GM19240 (cell line): ENCODE data around the gene CLIP2.
"Not testable (repeated sequence)": the region's sequence is repeated elsewhere in the genome, so short reads cannot be mapped to it uniquely, and the experiment has no call there.

Experiments
- DNase-seq: peaks from one replicate; pipeline ENCODE4 v3.0.0; 2011; ENCODE audit warnings: low spot score; ENCODE audit not compliant: insufficient read length

The CLIP2 gene

GRCh38 chr7:74371381-74372341 is 82.5 kb downstream of the CLIP2 start:
- DNase-seq: no peak

GRCh38 chr7:74372511-74373111 is 83.4 kb downstream of the CLIP2 start:
- no peak for DNase-seq

- no peak for DNase-seq
These were observed 84.3 kb downstream of the CLIP2 start for GRCh38 chr7:74373536-74373935.

DNA sequence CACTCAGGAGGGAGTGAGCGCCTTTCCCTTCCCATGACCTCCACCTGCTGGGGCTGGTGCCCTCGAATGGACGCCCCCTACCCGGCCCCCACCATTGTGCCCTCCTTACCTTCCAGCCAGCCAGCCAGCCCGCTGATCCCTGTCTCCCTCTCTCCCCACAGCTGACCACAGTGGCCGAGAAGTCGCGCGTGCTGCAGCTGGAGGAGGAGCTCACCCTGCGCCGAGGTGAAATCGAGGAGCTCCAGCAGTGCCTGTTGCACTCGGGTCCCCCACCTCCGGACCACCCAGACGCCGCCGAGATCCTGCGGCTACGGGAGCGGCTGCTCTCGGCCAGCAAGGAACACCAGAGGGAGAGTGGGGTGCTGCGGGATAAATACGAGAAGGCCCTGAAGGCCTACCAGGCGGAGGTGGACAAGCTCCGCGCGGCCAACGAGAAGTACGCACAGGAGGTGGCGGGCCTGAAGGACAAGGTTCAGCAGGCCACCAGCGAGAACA is 86.6 kb downstream of the CLIP2 start:
- DNase-seq: no peak

DNA sequence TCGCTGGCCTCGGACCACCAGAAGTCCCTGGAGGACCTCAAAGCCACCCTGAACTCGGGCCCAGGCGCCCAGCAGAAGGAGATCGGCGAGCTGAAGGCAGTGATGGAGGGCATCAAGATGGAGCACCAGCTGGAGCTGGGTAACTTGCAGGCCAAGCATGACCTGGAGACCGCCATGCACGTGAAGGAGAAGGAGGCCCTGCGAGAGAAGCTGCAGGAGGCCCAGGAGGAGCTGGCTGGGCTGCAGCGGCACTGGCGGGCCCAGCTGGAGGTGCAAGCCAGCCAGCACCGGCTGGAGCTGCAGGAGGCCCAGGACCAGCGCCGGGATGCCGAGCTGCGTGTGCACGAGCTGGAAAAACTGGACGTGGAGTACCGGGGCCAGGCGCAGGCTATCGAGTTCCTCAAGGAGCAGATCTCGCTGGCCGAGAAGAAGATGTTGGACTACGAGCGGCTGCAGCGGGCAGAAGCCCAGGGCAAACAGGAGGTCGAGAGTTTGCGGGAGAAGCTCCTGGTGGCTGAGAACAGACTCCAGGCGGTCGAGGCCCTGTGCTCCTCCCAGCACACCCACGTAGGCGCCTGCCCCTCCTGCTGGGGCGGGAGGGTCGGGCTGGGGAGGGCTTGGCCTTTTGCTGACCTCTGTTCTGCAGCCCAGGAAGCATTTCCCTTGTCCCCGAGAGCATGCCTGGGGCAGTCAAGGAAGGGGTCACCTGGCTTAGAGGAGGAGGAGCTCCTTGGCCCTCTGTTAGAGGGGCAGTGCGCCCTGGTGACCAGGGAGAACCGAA is 87.2 kb downstream of the CLIP2 start:
- no peak for DNase-seq

- DNase-seq: no peak
These were observed 90.7 kb downstream of the CLIP2 start for GRCh38 chr7:74379938-74380337.

GRCh38 chr7:74380720-74381119 is 91.5 kb downstream of the CLIP2 start:
- no peak for DNase-seq

DNA sequence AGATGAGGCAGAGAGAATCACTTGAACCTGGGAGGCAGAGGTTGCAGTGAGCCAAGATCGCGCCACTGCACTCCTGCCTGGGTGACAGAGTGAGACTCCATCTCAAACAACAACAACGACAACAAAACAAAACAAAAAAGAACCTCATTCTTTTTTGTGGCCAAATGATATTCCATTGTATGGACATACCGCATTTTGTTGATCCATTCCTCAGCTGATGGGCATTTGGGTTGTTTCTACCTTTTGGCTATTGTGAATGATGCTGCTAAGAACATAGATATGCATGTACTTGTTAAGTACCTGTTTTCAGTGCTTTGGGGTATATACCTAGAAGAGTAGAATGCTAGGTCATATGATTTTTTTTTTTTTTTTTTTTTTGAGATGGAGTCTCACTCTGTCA is 94.9 kb downstream of the CLIP2 start:
- not testable (repeated sequence) for DNase-seq

- not testable (repeated sequence) for DNase-seq
These were observed 95.6 kb downstream of the CLIP2 start for GRCh38 chr7:74384854-74385253.

GRCh38 chr7:74387606-74388005 is 98.4 kb downstream of the CLIP2 start:
- DNase-seq: no peak

DNA sequence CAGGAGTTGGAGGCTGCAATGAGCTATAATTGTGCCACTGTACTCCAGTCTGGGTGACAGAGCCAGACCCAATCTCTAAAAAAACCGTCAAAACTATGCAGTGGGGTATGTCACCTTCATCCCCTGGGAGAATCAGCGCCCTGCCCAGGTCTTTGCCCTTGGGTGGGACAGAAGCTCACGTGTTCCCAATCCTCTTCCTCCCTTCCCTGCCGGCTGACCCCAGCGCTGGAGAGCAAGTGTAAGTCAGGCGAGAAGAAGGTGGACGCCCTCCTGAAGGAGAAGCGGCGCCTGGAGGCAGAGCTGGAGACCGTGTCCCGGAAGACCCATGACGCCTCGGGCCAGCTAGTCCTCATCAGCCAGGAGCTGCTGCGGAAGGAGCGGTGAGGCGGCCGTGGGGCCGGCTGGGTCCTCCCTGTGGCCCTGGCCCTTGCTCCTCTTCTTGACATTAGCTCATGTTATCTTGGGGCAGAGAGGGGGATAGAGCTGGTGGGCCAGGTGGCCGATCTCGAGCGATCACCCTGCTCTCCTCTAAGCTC is 99.7 kb downstream of the CLIP2 start:
- no peak for DNase-seq

DNA sequence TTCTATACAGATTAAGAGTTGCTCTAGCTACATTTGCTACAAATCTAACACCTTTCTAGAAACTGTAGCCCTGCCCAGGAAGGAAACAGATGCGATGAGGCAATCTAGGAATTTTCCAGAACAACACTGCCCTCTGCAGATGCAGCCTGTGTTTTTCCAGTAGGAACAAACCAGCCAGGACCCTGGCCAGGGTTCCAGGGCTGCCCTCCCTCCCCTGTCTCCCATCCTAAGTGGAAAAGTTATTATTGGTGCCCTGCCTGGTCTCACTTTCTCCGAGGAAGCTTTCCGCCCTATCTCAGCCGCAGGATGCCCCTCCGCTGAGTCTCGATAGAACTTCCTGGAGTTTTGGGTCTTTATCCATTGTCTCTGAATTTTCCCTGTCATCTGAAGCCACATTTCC is 104.5 kb downstream of the CLIP2 start:
- DNase-seq: not testable (repeated sequence)

- not testable (repeated sequence) for DNase-seq
These were observed 105.4 kb downstream of the CLIP2 start for GRCh38 chr7:74394601-74395000.

- DNase-seq: no peak
These were observed 106.6 kb downstream of the CLIP2 start for GRCh38 chr7:74395745-74396311.

GRCh38 chr7:74396993-74397392 is 107.8 kb downstream of the CLIP2 start:
- no peak for DNase-seq

DNA sequence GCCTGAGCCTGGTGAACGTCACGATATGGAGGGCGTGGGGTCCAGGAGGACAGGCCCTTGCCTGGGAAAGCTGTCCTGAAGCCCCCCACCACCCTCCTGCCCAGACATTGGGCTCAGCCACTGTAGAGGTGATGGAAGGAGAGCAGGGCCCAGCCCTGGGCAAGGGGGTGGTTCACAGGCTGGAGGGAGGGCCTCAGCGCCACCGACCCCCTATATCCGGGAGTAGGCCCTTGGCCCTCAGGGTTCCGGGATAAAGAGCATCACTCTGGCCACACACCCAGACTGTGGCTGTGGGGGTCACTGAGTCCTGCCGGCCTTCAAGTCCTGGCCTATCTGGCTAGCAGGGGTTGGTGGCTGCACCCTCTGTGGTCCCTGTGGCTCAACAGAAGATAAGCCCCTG is 109.2 kb downstream of the CLIP2 start:
- DNase-seq: no peak

DNA sequence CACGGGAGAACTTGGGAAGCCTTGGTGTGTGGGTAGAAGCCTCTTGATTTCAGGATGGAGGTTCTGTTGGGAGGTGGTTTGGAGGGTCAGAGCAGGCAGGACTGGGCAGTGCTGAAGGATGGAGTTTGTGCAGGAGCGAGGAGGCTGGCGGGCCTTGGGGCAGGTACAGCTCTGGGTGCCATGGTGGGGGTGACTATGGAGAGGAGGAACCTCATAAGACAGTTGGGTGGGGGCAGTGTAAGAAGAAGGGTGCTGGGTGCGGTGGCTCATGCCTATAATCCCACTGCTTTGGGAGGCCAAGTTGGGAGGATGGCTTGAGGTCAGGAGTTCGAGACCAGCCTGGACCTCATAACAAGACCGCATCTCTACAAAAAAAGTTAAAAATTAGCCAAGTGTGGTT is 109.8 kb downstream of the CLIP2 start:
- DNase-seq: no peak

- no peak for DNase-seq
These were observed 111.4 kb downstream of the CLIP2 start for GRCh38 chr7:74400420-74401136.

- DNase-seq: peak; percentile 80
These were observed 112.1 kb downstream of the CLIP2 start for GRCh38 chr7:74401137-74401859.

DNA sequence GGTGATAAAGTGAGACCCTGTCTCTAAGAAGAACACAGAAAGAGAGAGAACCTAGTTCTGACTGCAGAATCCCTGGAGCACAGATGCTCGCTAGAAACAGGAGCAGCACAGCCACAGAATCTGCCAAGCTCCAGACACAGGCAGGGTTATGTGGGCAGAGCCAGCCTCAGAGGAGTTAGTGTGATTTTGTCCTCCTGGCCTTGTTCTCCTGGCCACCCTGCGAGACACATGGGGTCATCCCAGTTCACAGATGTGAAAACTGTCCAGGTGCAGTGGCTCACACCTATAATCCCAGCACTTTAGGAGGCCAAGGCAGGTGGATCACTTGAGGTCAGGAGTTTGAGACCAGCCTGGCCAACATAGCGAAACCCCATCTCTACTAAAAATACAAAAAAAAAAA is 113.5 kb downstream of the CLIP2 start:
- not testable (repeated sequence) for DNase-seq
